GM23248 (cell line): Measurements from ENCODE around the gene ROR1.

Experiments used
- EZH2 ChIP-seq: fragments of 200-600 bp; sonication (generic); IDR thresholded peaks from 2 replicates; pipeline ENCODE4 v1.6.1; 2018; ENCODE audit warnings: antibody characterized with exemption, mild to moderate bottlenecking; ENCODE audit not compliant: insufficient read depth, poor library complexity, severe bottlenecking
- EZH2phosphoT487 ChIP-seq: fragments of 200-600 bp; sonication (generic); IDR thresholded peaks from 2 replicates; pipeline ENCODE4 v1.6.1; 2018; ENCODE audit warnings: antibody characterized with exemption, moderate library complexity, mild to moderate bottlenecking, low read depth; ENCODE audit not compliant: insufficient read depth

- no peak for TF ChIP-seq EZH2
- TF ChIP-seq EZH2phosphoT487, result no peak
These were observed 230.7 kb downstream of the ROR1 start for GRCh38 chr1:64004451-64005025.
